Colonic mucosa (tissue), 4 donors: ENCODE measurements around the gene TSPAN9. TPM values are rescaled to one million over a fixed set of nuclear protein-coding genes. Genes with fewer than 3 reads are reported as not detected.

Source experiments
- DNase-seq: peaks from one replicate; pipeline ENCODE4 v3.0.0-alpha.2; 2020
- H3K27ac ChIP-seq: fragments of 200-600 bp; one replicate; pipeline ENCODE4 v1.8.0; 2021
- H3K27me3 ChIP-seq: fragments of 200-600 bp; one replicate; pipeline ENCODE4 v1.8.0; 2021
- H3K36me3 ChIP-seq: fragments of 200-600 bp; one replicate; pipeline ENCODE4 v1.8.0; 2021
- H3K4me1 ChIP-seq: fragments of 200-600 bp; one replicate; pipeline ENCODE4 v1.8.0; 2021; ENCODE audit warnings: mild to moderate bottlenecking
- H3K4me3 ChIP-seq: fragments of 200-600 bp; one replicate; pipeline ENCODE4 v1.8.0; 2021
- H3K9ac ChIP-seq, 2 donors: one replicate each; pipeline ENCODE4 v1.7.0; 2013; ENCODE audit warnings: control low read depth in 2 of 2, low read depth in 2 of 2, low read length in 2 of 2
- H3K9me3 ChIP-seq: fragments of 200-600 bp; one replicate; pipeline ENCODE4 v1.8.0; 2021
- CTCF ChIP-seq: fragments of 200-600 bp; IDR thresholded peaks from one replicate; pipeline ENCODE4 v1.8.0; 2022; ENCODE audit warnings: antibody characterized with exemption, mild to moderate bottlenecking
- intact Hi-C: fragments of 100-400 bp; cut with DNase I; formaldehyde crosslinking; loops from one replicate; pipeline ENCODE4 v1.14.1; 2022
- total RNA-seq, 2 donors: library from RNA; stranded (reverse); fragmentation: NEBNext Ultra II Directional in 1 of 2; extraction: Animal tissue kit (Norgen Biotek cat#: 25700) in 1 of 2; gene quantifications; one replicate each; pipeline ENCODE4 v1.2.1, GENCODE V29; 2021
- donor health status: healthy.
- donor health status: DM: no; HTN: no; CAD: no.
- donor health status: DM: no; HTN: no; CAD: no.

TSPAN9 gene
- total RNA-seq, 2 donors from 2014 or later: 4.7 to 9.9 TPM

DNA sequence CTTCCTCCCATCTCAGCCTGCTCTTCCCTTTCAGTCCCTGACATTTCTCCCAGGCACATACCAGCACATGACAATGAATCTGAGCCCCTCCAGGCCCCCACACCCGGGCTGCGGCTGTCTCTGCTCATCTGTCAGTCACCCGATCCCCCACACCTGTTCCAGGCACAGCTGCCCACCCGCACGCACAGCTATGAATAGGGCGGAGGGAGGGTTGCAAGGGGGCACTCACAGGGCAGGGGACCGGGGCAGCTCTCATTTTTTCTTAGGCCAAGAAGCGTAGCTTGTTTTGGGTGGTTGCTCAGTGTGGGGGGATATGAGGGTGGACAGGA, 43.7 kb upstream of the TSPAN9 start:
- Histone ChIP-seq H3K4me3 (no peak overlapping the region), H3K27ac (no peak overlapping the region), H3K9ac (no peak overlapping the region), H3K4me1 (no peaks in the 10 kb centered on the region), H3K27me3 (no peaks in the 10 kb centered on the region), H3K36me3 (no peaks in the 10 kb centered on the region), H3K9me3 (no peaks in the 10 kb centered on the region)
- intact Hi-C loops: loop anchor here (10.0 kb wide), 2 partner anchors 149 to 179 kb away; partner anchors contain the start of gene TEX52
- no peak for TF ChIP-seq CTCF
- DNase-seq: no peak

GRCh38 chr12:3034067-3034750, 43.0 kb upstream of the TSPAN9 start:
- intact Hi-C loops: loop anchor here (10.0 kb wide), 2 partner anchors 149 to 179 kb away; partner anchors contain the start of gene TEX52

DNA sequence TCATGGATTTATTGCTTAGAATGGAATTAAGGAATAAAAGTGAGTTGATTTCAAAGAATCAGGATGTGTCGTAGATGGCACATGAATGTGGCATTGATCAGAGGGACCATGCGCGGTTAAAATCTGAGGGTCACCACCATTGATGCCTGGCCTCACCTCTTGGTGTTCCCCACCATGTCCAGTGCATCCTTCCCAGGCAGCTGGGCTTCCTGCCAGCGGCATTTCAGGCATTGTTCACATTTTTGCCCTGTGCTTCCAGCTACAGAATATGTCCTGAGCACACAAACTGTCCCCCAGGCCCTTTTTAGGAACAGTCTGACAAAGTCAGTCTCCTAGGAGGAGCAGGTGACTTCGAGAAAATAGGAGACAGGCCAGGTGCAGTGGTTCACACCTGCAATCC, 42.0 kb upstream of the TSPAN9 start:
- no peaks in the 10 kb centered on the region for H3K9me3 ChIP-seq
- no peak overlapping the region for H3K4me3 ChIP-seq
- no peak for TF ChIP-seq CTCF
- H3K4me1 ChIP-seq: no peaks in the 10 kb centered on the region
- no peak overlapping the region for H3K27ac ChIP-seq
- intact Hi-C loops: loop anchor here (10.0 kb wide), 2 partner anchors 150 to 180 kb away; partner anchors contain the start of gene TEX52
- no peaks in the 10 kb centered on the region for H3K27me3 ChIP-seq
- DNase-seq: no peak
- H3K36me3 ChIP-seq: no peaks in the 10 kb centered on the region
- H3K9ac ChIP-seq: no peak overlapping the region

More at GRCh38 chr12:3034067-3034750, 43.0 kb upstream of the TSPAN9 start:
- no peak overlapping the region for H3K27ac ChIP-seq
- DNase-seq: peak; percentile 44
- H3K36me3 ChIP-seq: no peaks in the 10 kb centered on the region
- peak; percentile 44 for TF ChIP-seq CTCF
- H3K27me3 ChIP-seq: no peaks in the 10 kb centered on the region
- no peak overlapping the region for H3K9ac ChIP-seq
- no peaks in the 10 kb centered on the region for H3K9me3 ChIP-seq
- no peaks in the 10 kb centered on the region for H3K4me1 ChIP-seq
- H3K4me3 ChIP-seq: no peak overlapping the region

- Histone ChIP-seq H3K9me3 (no peaks in the 10 kb centered on the region), H3K27me3 (no peaks in the 10 kb centered on the region), H3K36me3 (no peaks in the 10 kb centered on the region), H3K9ac (no peak overlapping the region), H3K4me1 (no peaks in the 10 kb centered on the region), H3K27ac (no peak overlapping the region), H3K4me3 (no peak overlapping the region)
- intact Hi-C loops: loop anchor here (10.0 kb wide), 2 partner anchors 151 to 181 kb away; partner anchors contain the start of gene TEX52
- DNase-seq: no peak
- TF ChIP-seq CTCF: no peak
These were observed 41.1 kb upstream of the TSPAN9 start for GRCh38 chr12:3035815-3036702.

DNA sequence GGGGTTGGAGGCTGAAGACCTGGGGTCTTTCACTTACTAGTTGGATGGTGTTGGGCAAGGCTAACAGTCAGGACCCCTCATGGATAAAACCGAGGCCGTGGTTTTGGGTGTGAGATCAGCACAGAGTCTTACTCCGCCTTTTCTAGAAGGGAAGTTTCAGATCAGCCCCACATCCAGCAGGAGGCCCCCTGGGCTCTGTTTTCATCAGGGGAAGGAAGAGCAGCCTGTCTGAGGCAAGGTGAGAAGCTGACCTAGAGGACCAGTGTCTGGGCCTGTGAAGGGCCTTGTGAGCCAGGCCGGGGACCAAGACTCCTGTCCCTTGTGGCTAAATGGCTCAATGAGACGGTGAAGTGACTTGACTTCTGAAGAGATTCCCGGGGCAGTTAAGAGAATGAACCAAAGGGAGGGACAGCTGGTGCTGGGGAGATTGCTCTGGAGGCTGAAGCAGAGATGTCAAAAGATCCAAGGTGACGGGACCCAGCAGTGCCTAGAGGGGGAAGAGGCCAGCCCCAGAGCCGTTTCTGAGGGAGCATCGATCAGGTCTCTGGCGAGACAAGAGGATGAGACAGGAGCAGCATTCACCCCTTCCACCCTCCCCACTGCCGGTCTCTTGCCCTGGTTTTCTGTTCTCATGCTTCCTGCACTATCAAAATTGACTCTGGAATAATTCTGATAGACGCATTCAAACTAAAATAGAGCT, 40.1 kb upstream of the TSPAN9 start:
- intact Hi-C loops: loop anchor here (10.0 kb wide), 2 partner anchors 152 to 182 kb away; partner anchors contain the start of gene TEX52
- Histone ChIP-seq H3K9me3 (no peaks in the 10 kb centered on the region), H3K4me3 (no peak overlapping the region), H3K4me1 (no peaks in the 10 kb centered on the region), H3K36me3 (no peaks in the 10 kb centered on the region), H3K27me3 (no peaks in the 10 kb centered on the region), H3K27ac (no peak overlapping the region), H3K9ac (no peak overlapping the region)
- DNase-seq: no peak
- no peak for TF ChIP-seq CTCF
